ENCODE data around the gene SFT2D3. TPM values are rescaled to one million over a fixed set of nuclear protein-coding genes. Genes with fewer than 3 reads are reported as not detected.

Gene SFT2D3
- total and polyA plus RNA-seq, 9 of the 15 experiments (the other 6 are each of a cell fraction or from before 2014, with no cell fraction given), result 7.5 to 9.9 (median 8.9) TPM; not detected in 2

GRCh38 chr2:127700527-127701192 is 637 bp upstream of the SFT2D3 start (continued):
- TF ChIP-seq ZFP1 (CRISPR knock-in tag; IDR thresholded peaks at IDR 0.05) (no peak), MED1 (CRISPR knock-in tag; IDR thresholded peaks at IDR 0.05; ENCODE audit: borderline replicate concordance) (no peak), BMI1 (IDR thresholded peaks at IDR 0.05; ENCODE audit: low read length) (no peak), HEY1 (CRISPR knock-in tag; IDR thresholded peaks at IDR 0.05; ENCODE audit: borderline replicate concordance) (no peak), ZNF347 (CRISPR knock-in tag; IDR thresholded peaks at IDR 0.05; ENCODE audit: low read depth) (no peak), ZNF121 (CRISPR knock-in tag; conservative IDR thresholded peaks at IDR 0.05) (no peak), CHCHD3 (CRISPR knock-in tag; IDR thresholded peaks at IDR 0.05) (0 out of 2 replicates have a peak, but pooled peaks have one; percentile 1), NCOR1 (IDR thresholded peaks at IDR 0.05) (0 out of 2 replicates have a peak, but pooled peaks have one; percentile 20), ZNF75A (CRISPR knock-in tag; IDR thresholded peaks at IDR 0.05) (no peak), MXD1 (CRISPR knock-in tag; IDR thresholded peaks at IDR 0.05; ENCODE audit: borderline replicate concordance, poor library complexity, severe bottlenecking) (peak; percentile 76), ETS2 (tag; IDR thresholded peaks at IDR 0.05; ENCODE audit: borderline replicate concordance, poor library complexity, severe bottlenecking) (no peak), TRIM24 (IDR thresholded peaks at IDR 0.05) (peak in 1 of 2 experiments; percentile 37; a peak in 1 of 4 replicates), JUND (IDR thresholded peaks at IDR 0.05; ENCODE audit: borderline replicate concordance, low read depth, low read length) (peak; percentile 94), JUND (tag; IDR thresholded peaks at IDR 0.05; ENCODE audit: borderline replicate concordance, low read depth, low read length) (peak; percentile 95), SRSF3 (IDR thresholded peaks at IDR 0.05; ENCODE audit: insufficient read depth, low read length) (no peak), ERF (CRISPR knock-in tag; IDR thresholded peaks at IDR 0.05) (no peak), MEF2D (tag; conservative IDR thresholded peaks at IDR 0.05; ENCODE audit: low read depth) (no peak), TCF3 (CRISPR knock-in tag; IDR thresholded peaks at IDR 0.05) (peak; percentile 37; the same call in 1 of the 2 replicates), ZNF431 (CRISPR knock-in tag; IDR thresholded peaks at IDR 0.05) (no peak), E2F4 (CRISPR knock-in tag; IDR thresholded peaks at IDR 0.05; ENCODE audit: low read depth) (0 out of 2 replicates have a peak, but pooled peaks have one; percentile 46), CEBPB (tag; IDR thresholded peaks at IDR 0.05) (peak; percentile 52), KLF6 (CRISPR knock-in tag; IDR thresholded peaks at IDR 0.05; ENCODE audit: borderline replicate concordance) (no peak), RBM34 (IDR thresholded peaks at IDR 0.05; ENCODE audit: borderline replicate concordance, insufficient read depth, low read length) (no peak), NEUROD1 (IDR thresholded peaks at IDR 0.05; ENCODE audit: borderline replicate concordance, low read depth, low read length, partially characterized antibody) (peak; percentile 62), TFAP4 (CRISPR knock-in tag; IDR thresholded peaks at IDR 0.05; ENCODE audit: borderline replicate concordance) (peak; percentile 94), USF2 (CRISPR knock-in tag; IDR thresholded peaks at IDR 0.05) (peak; percentile 80), HSF4 (CRISPR knock-in tag; IDR thresholded peaks at IDR 0.05; ENCODE audit: borderline replicate concordance) (no peak)

Measured in K562 (cell line).